HG03095 (cell line): ENCODE measurements around the gene H1-8.

Experiments used
- ATAC-seq: cut with Tn5 transposase; IDR thresholded peaks from one replicate; pipeline ENCODE4 v1.9.1; 2021; ENCODE audit warnings: moderate library complexity; ENCODE audit not compliant: unreplicated experiment

H1-8 gene

DNA sequence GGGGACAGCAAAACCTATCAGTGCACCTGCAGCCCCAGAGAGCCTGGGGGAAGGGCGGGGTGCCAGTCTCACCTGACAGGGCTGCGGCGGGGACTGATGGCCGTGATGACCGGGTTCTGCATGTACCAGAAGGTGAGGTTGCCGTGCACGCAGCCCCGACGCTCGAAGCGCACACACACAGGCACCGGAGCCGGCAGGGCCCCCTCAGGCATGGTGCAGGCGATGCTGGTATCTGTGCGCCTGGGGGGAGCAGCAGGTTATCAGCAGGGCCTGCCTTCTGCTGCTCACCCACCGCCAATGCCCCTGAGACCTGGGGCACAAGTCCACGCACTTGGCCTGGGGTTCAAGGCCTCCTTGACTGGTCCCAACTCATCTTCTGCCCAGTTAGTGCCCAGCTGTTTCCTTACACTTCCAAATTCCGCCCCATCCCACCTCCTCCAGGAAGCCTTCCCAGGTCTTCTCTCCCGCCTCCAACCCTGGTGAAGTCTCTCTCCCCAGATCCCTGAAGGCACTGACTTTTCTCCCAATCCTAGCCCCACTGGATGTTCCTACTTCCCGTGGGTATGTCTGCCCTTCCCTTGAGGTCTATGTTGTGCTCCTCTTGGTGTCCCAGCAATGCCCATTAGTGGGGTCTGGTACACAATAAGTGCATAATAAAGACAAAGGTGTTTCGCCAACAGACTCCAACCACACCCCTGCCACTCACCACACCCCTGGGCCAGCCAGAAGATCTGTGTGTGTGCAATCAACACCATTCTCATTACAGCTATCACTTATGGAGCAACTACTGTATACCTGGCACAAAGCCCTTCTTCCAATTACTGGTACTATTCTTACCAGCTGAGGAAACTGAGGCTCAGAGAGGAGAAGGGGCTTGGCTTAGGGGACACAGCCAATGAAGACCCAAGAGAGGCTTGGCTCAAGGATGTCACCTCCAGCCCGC, 28.9 kb downstream of the H1-8 start:
- no peak for ATAC-seq

- ATAC-seq, result no peak
Observed at GRCh38 chr3:129572603-129573002, 29.6 kb downstream of the H1-8 start.

DNA sequence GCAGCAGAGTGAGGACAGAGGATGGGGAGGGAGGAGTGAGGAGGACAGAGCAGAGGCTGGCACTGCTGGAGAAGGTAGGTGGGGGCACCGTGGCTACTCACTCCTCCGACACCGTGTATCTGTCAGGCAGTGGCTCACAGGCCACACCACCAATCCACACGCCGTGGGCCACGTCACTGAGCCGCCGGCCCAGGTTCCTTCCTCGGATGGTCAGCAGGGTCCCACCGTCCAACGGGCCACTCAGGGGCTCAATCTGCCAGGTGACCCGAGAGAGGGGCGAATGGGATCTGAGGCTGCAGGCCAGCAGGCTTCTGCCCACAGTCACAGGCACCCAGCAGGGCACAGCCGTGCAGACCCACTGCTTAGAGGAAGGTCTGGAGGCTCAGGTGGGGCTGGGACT, 30.5 kb downstream of the H1-8 start:
- ATAC-seq, result no peak

GRCh38 chr3:129574206-129574605, 31.2 kb downstream of the H1-8 start:
- no peak for ATAC-seq

- ATAC-seq, result no peak
Observed at GRCh38 chr3:129575233-129575996, 32.4 kb downstream of the H1-8 start.

GRCh38 chr3:129575997-129576384, 33.0 kb downstream of the H1-8 start:
- ATAC-seq, result no peak

GRCh38 chr3:129576514-129577352, 33.8 kb downstream of the H1-8 start:
- ATAC-seq, result no peak

GRCh38 chr3:129577366-129577765, 34.4 kb downstream of the H1-8 start:
- no peak for ATAC-seq

GRCh38 chr3:129577925-129578786, 35.2 kb downstream of the H1-8 start:
- no peak for ATAC-seq

DNA sequence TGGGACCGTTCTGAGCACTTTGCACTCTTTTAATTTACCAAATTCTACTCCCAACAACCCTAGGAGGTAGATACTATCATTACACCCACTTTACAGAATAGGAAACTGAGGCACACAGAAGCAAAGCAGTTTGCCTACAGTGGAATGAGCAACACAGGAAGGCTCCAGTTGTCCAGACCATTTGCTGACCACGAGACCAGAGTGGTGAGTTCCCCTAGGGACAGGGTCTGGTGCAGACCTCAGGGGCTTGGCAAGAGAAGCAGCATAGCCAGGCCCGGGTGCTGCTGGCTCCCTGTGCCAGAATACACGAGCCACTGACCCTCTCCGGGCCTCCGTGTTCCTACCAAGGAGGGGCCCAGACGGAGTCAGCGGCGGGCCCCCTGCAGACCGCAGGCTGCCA, 37.0 kb downstream of the H1-8 start:
- ATAC-seq, result no peak

- ATAC-seq, result no peak
Observed at GRCh38 chr3:129581623-129582022, 38.6 kb downstream of the H1-8 start.

- no peak for ATAC-seq
Observed at GRCh38 chr3:129582799-129583198, 39.8 kb downstream of the H1-8 start.

GRCh38 chr3:129583289-129583688, 40.3 kb downstream of the H1-8 start:
- no peak for ATAC-seq

- no peak for ATAC-seq
Observed at GRCh38 chr3:129584631-129585030, 41.7 kb downstream of the H1-8 start.

DNA sequence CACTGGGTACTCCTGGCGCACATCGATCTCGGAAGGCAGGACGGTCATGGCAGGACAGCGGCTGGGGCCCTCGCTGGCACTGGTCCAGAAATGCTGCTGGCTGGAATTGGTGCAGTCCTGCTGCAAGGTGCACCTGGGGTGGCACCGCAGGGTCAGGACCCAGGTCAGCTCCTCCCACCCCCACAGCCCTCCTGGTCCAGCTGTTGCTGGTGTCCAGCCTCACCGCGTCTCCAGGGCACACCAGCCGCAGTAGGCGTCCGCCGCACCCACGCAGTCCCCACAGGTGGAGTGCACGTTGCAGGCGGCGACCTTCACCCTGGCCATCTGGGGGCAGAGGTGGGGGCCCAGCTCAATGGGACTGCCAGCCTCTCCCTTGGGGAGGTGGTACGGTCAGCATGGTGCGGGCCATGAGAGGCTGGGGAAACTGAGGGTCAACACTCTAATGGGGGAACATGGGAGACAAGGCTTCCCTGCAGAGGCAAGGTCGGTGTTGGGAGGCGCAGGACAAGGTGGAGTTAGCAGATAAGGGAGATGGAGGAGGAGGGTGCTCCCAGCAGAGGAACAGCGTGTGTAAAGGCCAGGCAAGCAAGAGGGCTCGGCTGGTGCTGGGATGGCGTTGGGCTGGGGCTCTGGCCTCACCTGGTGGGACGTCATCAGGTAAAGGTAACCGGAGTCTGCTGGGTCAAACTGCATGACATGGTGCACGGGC, 43.1 kb downstream of the H1-8 start:
- ATAC-seq, result no peak

DNA sequence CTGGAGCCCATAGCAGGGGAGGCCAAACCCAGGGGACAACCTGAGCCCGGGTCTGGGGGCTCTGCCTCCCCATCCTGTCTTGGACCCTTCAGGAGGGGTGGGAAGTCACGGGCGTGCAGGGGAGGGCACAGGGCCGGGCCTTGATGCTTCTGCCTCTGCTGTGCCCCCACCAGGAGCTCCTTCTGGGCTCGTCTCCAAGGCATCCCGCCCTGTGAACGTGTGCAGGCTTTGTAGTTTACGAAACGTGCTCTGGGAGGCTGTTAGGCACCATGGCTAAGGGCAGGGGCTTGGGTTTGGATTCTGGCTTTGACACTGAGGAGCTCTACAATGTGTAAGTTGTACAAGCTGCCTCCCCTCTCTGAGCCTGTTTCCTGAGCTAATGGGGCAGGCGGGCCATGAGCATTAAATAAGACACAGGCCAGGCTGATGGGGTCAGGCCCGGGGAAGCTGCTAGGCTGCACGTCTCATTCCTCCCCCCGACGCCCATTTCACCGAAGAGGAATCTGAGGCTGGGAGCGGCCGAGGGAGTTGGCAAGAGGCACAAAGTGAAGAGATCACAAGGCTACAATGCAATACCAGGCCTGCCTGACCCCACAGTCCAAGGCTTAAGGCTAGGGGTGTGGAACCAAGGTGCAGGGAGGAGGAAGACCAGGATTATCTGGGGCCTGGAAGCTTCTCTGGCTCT, 43.9 kb downstream of the H1-8 start:
- no peak for ATAC-seq

DNA sequence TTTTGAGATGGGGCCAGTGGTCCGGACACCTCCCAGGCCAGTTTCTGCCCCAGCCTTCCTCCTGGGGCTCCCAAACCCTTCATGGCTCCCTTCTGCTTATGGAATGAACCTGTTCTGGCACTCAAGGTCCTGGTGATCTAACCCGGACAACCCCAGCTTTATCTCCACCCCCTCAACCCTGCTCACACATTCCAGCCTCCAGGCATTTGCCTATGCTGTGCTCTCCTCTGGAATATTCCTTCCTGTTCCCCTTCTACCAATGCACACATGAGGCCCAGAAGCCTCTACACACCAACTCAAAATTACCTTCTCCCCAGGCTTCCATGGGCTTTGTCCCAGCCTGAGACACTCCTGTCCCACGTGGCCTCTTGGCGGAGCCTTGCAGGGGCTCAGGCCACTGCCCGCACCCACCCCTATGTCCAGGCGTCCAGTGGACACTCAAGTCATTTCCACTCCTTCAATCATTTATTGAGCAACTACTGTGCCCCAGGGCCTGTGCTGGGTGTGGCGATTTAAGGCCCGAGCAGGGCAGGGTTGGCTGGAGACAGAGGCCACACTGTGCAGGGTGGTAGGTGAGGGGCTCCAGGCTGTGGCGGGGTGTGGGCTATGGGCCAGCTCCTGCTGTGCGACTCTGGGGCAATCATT, 44.7 kb downstream of the H1-8 start:
- no peak for ATAC-seq

DNA sequence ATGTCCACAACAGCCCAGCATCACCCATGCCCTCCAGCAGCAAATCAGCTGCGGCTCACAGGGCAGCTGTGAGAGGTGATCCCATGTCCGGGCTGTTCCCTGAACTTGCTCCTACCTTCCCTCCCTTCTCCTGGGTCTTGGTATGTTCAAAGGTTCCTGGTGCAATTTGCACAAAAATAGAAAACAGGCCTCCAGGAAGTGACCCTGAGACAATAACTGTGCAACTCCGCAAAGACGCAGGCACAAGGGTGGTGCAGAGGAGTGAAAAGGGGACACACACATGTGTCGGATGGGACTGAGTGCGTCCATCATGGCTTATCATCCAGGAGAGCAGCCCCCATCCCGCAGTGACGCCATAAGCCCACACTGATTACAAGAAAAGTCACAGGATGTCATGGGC, 47.2 kb downstream of the H1-8 start:
- ATAC-seq, result no peak

GRCh38 chr3:129591932-129592331, 49.0 kb downstream of the H1-8 start:
- ATAC-seq, result no peak
